ENCODE measurements around the gene SLC34A3.

SLC34A3 gene

DNA sequence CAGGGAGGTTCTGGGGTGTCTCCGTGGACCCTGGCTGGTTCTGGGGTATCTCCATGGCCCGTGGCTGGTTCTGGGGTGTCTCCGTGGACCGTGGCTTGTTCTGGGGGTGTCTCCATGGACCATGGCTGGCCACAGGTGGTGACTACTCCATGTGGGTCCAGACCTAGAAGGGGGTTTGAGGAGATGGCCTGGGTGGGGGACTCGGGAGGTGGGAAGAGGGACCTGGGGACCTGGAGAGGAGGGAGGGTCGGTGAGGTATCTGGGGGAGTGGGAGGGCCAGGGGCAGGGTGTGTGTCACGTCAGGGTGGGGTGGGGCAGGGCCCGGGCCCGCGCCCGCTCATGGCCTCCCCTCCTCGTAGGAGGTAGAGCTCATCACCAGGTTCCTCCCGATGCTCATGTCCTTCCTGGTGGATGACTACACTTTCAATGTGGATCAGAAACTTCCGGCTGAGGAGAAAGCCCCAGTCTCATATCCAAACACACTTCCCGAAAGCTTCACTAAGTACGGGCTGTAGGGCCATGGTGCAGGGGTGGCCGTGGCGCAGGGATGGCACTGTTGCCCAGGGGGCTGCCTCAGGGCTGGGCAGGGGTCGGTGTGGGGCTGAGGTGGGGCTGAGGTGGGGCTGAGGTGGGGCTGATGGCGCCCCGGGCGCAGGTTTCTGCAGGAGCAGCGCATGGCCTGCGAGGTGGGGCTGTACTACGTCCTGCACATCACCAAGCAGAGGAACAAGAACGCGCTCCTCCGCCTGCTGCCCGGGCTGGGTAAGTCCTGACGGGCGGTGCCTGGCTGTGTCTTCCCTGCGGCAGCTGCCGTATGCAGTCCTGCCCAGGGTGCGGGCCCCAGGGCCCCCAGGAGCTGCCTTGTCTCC lies 36.1 kb downstream of the SLC34A3 start:
- no peak overlapping the region for H3K4me3 ChIP-seq (ENCODE audit: low read depth, low read length)
- H3K9me3 ChIP-seq (ENCODE audit: control insufficient read depth, insufficient read depth, low read length), result no peaks in the 10 kb centered on the region
- H3K36me3 ChIP-seq (ENCODE audit: control insufficient read depth, insufficient read depth, low read length), result peaks cover 52% of the 10 kb centered on the region
- no peak overlapping the region for H3K9ac ChIP-seq (ENCODE audit: low read depth, low read length)
- no peaks in the 10 kb centered on the region for H3K27me3 ChIP-seq (ENCODE audit: control insufficient read depth, insufficient read depth, low read length)
- no peaks in the 10 kb centered on the region for H3K4me1 ChIP-seq (ENCODE audit: control insufficient read depth, insufficient read depth, low read length)

DNA sequence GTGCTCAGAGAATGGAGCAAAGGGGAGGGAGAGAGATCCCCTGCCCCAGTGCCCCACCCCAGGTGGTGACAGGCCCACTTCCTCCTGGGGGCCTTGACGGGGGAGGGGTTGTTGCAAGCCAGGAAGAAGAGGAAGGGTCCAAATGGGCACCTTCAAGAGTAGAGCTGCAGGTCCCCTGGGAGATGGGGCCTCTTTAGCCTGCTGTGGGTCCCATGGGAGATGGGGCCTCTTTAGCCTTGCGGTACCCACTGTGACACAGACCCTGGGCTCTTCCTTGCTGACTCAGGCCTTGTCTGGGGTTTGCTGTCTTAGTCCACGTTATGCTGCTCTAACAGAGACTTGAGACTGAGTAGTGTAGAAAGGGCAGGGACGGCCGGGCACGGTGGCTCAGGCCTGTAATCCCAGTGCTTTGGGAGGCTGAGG lies 37.2 kb downstream of the SLC34A3 start:
- no peaks in the 10 kb centered on the region for H3K4me1 ChIP-seq (ENCODE audit: control insufficient read depth, insufficient read depth, low read length)
- no peaks in the 10 kb centered on the region for H3K27me3 ChIP-seq (ENCODE audit: control insufficient read depth, insufficient read depth, low read length)
- H3K9ac ChIP-seq (ENCODE audit: low read depth, low read length), result no peak overlapping the region
- no peaks in the 10 kb centered on the region for H3K9me3 ChIP-seq (ENCODE audit: control insufficient read depth, insufficient read depth, low read length)
- no peak overlapping the region for H3K4me3 ChIP-seq (ENCODE audit: low read depth, low read length)
- peaks cover 54% of the 10 kb centered on the region for H3K36me3 ChIP-seq (ENCODE audit: control insufficient read depth, insufficient read depth, low read length)

DNA sequence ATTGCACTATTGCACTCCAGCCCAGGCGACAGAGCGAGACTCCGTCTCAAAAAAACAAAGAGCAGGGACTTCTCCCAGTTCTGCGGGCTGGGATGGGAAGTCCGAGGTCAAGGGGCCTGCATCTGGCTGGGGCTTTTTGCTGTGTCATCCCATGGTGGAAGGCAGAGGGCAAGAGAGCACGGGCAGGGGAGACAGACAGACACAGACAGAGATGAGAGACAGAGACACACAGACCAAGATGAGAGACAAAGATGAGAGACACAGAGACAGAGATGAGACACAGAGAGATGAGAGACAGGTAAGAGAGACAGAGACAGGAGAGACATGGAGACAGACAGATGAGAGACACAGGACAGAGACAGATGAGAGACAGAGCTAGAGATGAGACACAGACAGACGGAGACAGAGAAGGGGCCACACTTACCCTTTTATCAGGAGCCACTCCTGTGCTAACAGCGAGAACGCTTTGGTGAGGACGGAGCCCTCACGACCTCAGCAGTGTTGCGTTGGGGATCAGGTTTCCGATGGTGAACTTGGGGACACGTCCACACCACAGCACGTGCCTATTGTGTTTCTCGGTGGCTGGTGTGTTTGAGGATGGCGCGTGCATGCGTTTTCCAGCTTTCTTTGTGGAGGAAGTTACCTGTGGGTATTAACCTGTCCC lies 38.0 kb downstream of the SLC34A3 start:
- Histone ChIP-seq H3K36me3 (ENCODE audit: control insufficient read depth, insufficient read depth, low read length) (peaks cover 52% of the 10 kb centered on the region), H3K9me3 (ENCODE audit: control insufficient read depth, insufficient read depth, low read length) (no peaks in the 10 kb centered on the region), H3K4me3 (ENCODE audit: low read depth, low read length) (no peak overlapping the region), H3K9ac (ENCODE audit: low read depth, low read length) (no peak overlapping the region), H3K4me1 (ENCODE audit: control insufficient read depth, insufficient read depth, low read length) (no peaks in the 10 kb centered on the region), H3K27me3 (ENCODE audit: control insufficient read depth, insufficient read depth, low read length) (no peaks in the 10 kb centered on the region)

DNA sequence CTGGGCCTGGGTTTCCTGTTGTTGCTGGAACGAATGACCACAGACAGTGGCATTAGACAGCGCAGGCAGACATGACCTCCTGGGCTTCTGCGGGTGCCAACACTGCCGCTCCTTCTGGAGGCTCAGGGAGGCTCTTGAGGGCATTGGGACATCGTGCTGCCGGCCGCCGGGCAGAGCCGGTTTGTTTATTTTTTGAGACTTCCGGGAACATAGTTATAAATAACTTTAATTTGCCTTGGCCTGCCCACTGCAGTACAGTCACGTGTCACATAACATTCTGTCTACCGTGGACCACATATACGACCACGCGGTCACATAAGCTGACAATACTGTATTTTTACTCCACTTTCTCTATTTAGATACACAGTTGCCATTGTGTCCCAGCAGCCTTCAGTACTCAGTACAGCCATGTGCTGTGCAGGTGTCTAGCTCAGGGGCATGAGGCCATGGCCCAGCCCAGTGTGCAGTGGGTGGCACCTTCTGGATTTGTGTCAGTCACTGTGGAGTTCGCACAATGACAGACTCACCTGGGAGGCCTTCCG lies 38.6 kb downstream of the SLC34A3 start:
- Histone ChIP-seq H3K4me1 (ENCODE audit: control insufficient read depth, insufficient read depth, low read length) (no peaks in the 10 kb centered on the region), H3K27me3 (ENCODE audit: control insufficient read depth, insufficient read depth, low read length) (no peaks in the 10 kb centered on the region), H3K36me3 (ENCODE audit: control insufficient read depth, insufficient read depth, low read length) (peaks cover 47% of the 10 kb centered on the region), H3K4me3 (ENCODE audit: low read depth, low read length) (no peak overlapping the region), H3K9me3 (ENCODE audit: control insufficient read depth, insufficient read depth, low read length) (no peaks in the 10 kb centered on the region), H3K9ac (ENCODE audit: low read depth, low read length) (no peak overlapping the region)

DNA sequence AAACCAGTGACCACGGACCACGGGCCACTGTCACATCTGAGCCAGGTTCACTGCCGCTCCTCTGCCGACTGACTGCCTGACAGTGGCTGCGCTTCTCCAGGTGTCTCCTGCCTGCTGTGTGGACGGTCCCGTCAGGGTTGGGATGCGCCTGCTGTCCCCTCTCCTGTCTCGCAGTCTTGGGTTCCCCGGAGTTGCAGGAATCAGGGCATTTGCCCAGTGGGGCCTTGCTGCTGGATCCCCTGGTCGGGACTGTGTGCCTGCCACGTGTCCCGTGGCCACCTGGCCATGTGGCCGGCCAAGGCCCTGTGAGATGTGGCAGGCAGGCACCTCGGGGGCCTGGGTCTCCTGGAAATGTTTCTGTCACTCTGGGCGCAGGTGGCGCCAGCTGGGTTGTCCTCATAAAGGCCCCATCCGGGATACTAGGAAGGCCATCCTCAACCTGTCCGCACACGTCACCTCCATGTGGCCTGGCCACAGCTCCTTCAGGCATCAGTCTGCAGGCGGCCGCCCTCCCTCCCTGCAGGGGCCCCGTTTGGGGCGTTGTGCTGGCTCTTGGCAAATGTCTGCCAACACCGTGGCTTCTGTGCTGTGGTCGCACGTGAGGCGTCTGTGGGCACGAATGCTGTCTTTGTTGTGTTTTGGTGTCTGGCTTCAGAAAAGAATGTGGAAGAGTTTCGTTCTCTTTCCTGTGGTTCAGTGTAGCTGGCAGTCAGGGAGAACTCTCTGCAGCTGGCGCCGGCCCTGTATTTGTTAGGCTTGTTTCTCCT lies 40.4 kb downstream of the SLC34A3 start:
- peaks cover 32% of the 10 kb centered on the region for H3K36me3 ChIP-seq (ENCODE audit: control insufficient read depth, insufficient read depth, low read length)

DNA sequence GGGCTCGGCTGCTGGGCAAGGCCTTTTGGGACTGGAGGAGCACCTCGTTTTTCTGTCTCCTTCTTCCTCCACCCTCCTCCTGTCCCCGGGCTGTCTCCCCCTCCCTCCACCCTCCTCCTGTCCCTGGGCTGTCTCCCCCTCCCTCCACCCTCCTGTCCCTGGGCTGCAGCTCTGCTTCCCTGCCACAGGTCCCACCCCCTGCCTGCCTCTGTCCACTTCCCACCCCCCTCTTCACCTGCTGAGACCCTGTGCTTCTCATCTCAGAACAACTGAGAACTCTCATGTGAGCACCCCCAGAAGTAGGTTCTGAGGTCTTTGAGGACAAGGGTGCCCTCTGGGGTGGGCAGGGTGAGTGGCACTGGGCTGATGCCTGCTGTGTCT lies 41.0 kb downstream of the SLC34A3 start:
- Histone ChIP-seq H3K4me3 (ENCODE audit: low read depth, low read length) (no peak overlapping the region), H3K9ac (ENCODE audit: low read depth, low read length) (no peak overlapping the region), H3K36me3 (ENCODE audit: control insufficient read depth, insufficient read depth, low read length) (peaks cover 27% of the 10 kb centered on the region), H3K27me3 (ENCODE audit: control insufficient read depth, insufficient read depth, low read length) (no peaks in the 10 kb centered on the region), H3K4me1 (ENCODE audit: control insufficient read depth, insufficient read depth, low read length) (peaks cover 3% of the 10 kb centered on the region), H3K9me3 (ENCODE audit: control insufficient read depth, insufficient read depth, low read length) (no peaks in the 10 kb centered on the region)

More for the DNA sequence above, 40.4 kb downstream of the SLC34A3 start:
- peaks cover 1% of the 10 kb centered on the region for H3K4me1 ChIP-seq (ENCODE audit: control insufficient read depth, insufficient read depth, low read length)
- no peaks in the 10 kb centered on the region for H3K27me3 ChIP-seq (ENCODE audit: control insufficient read depth, insufficient read depth, low read length)
- no peak overlapping the region for H3K4me3 ChIP-seq (ENCODE audit: low read depth, low read length)
- H3K9ac ChIP-seq (ENCODE audit: low read depth, low read length), result no peak overlapping the region
- no peaks in the 10 kb centered on the region for H3K9me3 ChIP-seq (ENCODE audit: control insufficient read depth, insufficient read depth, low read length)

DNA sequence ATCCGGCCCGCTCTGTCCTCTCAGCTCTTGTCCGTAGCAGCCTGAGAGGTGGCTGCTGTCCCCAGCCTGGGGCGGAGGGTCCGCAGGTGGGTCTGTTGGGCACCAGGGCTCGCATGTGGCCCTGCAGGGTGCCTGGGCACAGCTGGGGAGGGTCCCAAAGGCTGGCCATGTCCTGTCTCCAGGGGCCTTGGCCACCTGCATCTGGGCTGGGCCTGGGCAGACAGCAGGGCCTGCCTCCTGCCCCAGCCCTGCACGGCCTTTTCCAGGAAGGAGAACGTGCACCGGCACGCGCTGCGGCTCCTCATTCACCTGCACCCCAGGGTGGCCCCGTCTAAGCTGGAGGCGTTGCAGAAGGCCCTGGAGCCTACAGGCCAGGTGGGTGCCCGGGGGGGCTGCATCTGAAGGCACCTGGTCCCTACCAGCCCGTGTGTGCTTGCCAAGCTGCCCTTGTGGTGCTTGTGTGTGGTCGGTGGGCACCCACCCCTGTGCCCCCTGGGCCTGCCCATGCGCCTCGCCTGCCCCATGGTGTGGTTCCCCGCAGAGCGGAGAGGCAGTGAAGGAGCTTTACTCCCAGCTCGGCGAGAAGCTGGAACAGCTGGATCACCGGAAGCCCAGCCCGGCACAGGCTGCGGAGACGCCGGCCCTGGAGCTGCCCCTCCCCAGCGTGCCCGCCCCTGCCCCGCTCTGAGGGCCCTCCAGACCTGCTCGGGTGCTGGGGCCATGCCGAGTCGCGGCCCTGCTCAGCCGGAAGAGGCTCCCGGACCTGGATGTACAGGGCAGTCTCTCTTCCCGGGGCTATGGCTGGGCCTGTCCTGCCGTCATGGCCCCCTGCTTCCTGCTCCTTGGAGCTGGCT lies 41.8 kb downstream of the SLC34A3 start:
- Histone ChIP-seq H3K4me1 (ENCODE audit: control insufficient read depth, insufficient read depth, low read length) (peaks cover 3% of the 10 kb centered on the region), H3K36me3 (ENCODE audit: control insufficient read depth, insufficient read depth, low read length) (peaks cover 21% of the 10 kb centered on the region), H3K27me3 (ENCODE audit: control insufficient read depth, insufficient read depth, low read length) (no peaks in the 10 kb centered on the region), H3K9ac (ENCODE audit: low read depth, low read length) (peak overlapping the region; percentile 24), H3K9me3 (ENCODE audit: control insufficient read depth, insufficient read depth, low read length) (no peaks in the 10 kb centered on the region), H3K4me3 (ENCODE audit: low read depth, low read length) (no peak overlapping the region)

DNA sequence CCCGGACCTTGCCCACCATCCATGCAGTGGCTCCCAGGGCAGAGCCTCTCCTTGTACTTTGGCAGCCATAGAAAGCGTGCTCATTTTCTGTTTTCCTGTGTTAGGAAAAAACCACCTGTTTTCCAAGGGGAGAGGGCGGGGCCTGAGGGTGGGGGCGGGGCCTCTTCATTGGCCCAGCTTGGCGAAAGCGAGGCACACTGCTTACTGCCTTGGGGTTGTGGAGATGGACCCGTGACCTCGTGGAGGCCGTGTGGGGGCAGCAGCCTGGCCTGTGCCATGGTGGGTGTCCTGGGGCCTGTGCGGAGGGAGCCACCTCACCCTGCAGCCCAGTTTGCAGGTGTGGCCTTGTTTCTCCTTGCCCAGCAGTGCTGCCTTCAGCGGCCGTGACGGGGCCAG lies 42.4 kb downstream of the SLC34A3 start:
- H3K36me3 ChIP-seq (ENCODE audit: control insufficient read depth, insufficient read depth, low read length), result peaks cover 21% of the 10 kb centered on the region
- H3K27me3 ChIP-seq (ENCODE audit: control insufficient read depth, insufficient read depth, low read length), result no peaks in the 10 kb centered on the region
- no peak overlapping the region for H3K9ac ChIP-seq (ENCODE audit: low read depth, low read length)
- peaks cover 3% of the 10 kb centered on the region for H3K4me1 ChIP-seq (ENCODE audit: control insufficient read depth, insufficient read depth, low read length)
- no peak overlapping the region for H3K4me3 ChIP-seq (ENCODE audit: low read depth, low read length)
- H3K9me3 ChIP-seq (ENCODE audit: control insufficient read depth, insufficient read depth, low read length), result no peaks in the 10 kb centered on the region

DNA sequence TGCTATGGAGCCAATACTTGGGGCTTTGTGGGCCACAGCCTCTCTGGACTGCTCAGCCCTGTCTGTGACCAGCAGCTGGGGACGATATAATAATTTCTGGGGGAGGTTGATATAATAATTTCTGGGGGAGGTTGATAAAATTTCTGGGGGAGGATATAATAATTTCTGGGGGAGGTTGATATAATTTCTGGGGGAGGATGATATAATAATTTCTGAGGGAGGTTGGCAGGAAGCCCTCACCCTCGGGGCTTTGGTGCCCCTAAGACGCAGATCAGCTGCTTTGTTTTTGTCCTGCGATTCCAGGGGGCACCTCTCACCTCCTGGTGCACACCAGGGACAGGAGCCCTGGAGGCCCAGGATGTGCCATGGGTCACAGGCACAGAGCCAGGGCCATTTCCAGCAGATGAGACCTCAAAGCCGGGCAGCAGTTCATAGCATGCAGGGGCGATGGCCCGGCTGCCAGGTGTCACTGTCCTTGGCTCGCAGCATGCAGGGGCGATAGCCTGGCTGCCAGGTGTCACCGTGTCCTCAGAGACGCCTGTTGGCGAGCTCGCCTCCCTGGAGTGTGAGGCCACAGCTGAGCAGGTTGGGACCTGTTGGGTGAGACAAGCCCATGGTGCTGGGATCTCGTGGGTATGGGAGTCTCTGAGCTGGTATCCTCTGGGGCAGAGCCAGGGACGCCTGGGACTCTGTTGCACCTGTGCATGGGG lies 43.1 kb downstream of the SLC34A3 start:
- H3K27me3 ChIP-seq (ENCODE audit: control insufficient read depth, insufficient read depth, low read length), result no peaks in the 10 kb centered on the region
- H3K9ac ChIP-seq (ENCODE audit: low read depth, low read length), result no peak overlapping the region
- H3K4me3 ChIP-seq (ENCODE audit: low read depth, low read length), result no peak overlapping the region
- no peaks in the 10 kb centered on the region for H3K9me3 ChIP-seq (ENCODE audit: control insufficient read depth, insufficient read depth, low read length)
- peaks cover 17% of the 10 kb centered on the region for H3K36me3 ChIP-seq (ENCODE audit: control insufficient read depth, insufficient read depth, low read length)
- peaks cover 3% of the 10 kb centered on the region for H3K4me1 ChIP-seq (ENCODE audit: control insufficient read depth, insufficient read depth, low read length)

DNA sequence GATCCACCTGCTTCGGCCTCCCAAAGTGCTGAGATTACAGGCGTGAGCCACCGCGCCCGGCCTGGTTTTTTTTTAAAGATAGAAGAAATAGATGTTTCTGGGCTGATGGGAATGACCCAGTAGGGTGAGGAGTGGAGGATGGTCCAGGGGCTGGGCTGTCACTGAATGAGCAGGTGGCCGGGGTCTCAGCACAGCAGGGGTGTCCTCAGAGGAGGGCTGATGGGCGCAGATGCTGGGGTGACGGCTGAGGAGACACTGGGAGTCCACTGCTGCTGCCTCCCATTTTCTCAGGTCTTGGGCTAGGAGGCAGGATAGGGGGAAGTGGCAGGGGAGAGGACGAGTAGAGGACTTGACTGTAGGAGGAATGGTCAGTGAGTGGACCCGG lies 44.5 kb downstream of the SLC34A3 start:
- Histone ChIP-seq H3K36me3 (ENCODE audit: control insufficient read depth, insufficient read depth, low read length) (peaks cover 14% of the 10 kb centered on the region), H3K27me3 (ENCODE audit: control insufficient read depth, insufficient read depth, low read length) (no peaks in the 10 kb centered on the region), H3K9me3 (ENCODE audit: control insufficient read depth, insufficient read depth, low read length) (no peaks in the 10 kb centered on the region), H3K4me1 (ENCODE audit: control insufficient read depth, insufficient read depth, low read length) (peaks cover 3% of the 10 kb centered on the region), H3K4me3 (ENCODE audit: low read depth, low read length) (no peak overlapping the region), H3K9ac (ENCODE audit: low read depth, low read length) (no peak overlapping the region)
